ENCODE data around the gene MOCS3.
"Not testable (repeated sequence)": the region's sequence is repeated elsewhere in the genome, so short reads cannot be mapped to it uniquely, and the experiment has no call there.

MOCS3 gene

DNA sequence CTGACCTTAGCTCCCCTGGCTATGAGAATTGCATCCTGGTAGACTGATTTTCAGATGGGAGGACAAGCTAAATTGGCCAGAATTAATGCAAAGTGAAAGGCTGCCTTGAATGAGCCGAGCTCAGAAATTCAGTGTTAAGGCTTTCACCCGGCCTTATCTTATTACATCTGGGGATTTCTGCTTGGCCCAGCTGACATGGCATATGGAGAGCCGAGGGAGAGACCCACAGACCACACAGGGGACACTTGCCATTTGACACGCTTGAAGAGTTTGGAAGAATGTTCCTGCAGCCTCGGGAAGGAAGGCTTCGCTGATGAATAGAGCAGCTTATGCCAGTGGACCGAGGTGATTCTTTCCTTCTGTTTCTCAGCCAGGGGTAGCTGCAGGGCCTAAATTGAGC, 9.0 kb downstream of the MOCS3 start:
- no peaks in the 10 kb centered on the region for H3K36me3 ChIP-seq (ENCODE audit: control insufficient read depth, insufficient read depth, low read length)
- no peak overlapping the region for H3K4me3 ChIP-seq (ENCODE audit: low read length)
- no peaks in the 10 kb centered on the region for H3K9me3 ChIP-seq (ENCODE audit: control insufficient read depth, insufficient read depth, low read length)
- no peak overlapping the region for H3K27ac ChIP-seq (ENCODE audit: low read length)
- no peaks in the 10 kb centered on the region; the same call in 1 of the 2 replicates for H3K27me3 ChIP-seq (ENCODE audit: control insufficient read depth, insufficient read depth, low read length)
- no CpG with 5 or more reads among the region's 7 CpGs for WGBS (ENCODE audit: insufficient coverage, insufficient read length)
- no peak for DNase-seq (ENCODE audit: low read depth, low spot score)
- H3K4me1 ChIP-seq (ENCODE audit: control insufficient read depth, insufficient read depth, low read length): no peaks in the 10 kb centered on the region

DNA sequence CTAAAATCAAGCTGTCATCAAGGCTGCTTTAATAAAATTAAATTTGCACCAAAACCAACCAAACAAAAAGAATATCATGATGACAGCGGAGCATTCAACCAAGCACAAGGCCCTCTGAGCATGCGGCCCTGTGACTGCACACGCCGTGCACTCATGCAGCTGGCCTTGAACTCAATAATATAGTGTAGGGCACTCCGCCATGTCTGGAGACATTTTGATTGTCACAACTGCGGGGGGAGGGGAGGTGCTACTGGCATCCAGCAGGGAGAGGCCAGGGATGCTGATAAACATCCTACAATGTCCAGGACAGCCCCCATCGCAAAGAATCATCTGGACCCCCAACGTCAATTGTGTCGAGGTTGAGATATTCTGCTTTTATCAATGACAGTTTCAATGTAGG, 9.7 kb downstream of the MOCS3 start:
- H3K4me1 ChIP-seq (ENCODE audit: control insufficient read depth, insufficient read depth, low read length): no peaks in the 10 kb centered on the region
- no peaks in the 10 kb centered on the region for H3K36me3 ChIP-seq (ENCODE audit: control insufficient read depth, insufficient read depth, low read length)
- DNase-seq (ENCODE audit: low read depth, low spot score): no peak
- H3K9me3 ChIP-seq (ENCODE audit: control insufficient read depth, insufficient read depth, low read length): no peaks in the 10 kb centered on the region
- H3K4me3 ChIP-seq (ENCODE audit: low read length): no peak overlapping the region
- H3K27me3 ChIP-seq (ENCODE audit: control insufficient read depth, insufficient read depth, low read length): no peaks in the 10 kb centered on the region; the same call in 1 of the 2 replicates
- WGBS (ENCODE audit: insufficient coverage, insufficient read length): no CpG with 5 or more reads among the region's 9 CpGs
- no peak overlapping the region for H3K27ac ChIP-seq (ENCODE audit: low read length)

DNA sequence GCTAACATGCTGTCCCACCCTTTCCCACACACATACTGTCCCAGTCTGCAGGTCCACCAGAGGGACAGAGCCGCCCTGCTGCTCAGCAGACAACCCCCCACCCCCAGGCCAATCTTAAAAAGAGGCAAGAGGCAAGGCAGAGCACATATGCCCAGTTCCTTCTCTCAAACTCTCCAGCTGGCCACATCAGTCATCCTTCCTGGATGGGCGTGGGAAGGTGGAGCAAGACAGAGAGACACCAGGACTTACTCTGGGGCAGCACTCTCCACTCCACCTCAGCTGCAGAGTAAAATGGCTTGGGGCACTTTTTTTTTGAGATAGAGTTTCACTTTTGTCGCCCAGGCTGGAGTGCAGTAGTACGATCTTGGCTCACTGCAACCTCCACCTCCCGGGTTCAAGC, 10.8 kb downstream of the MOCS3 start:
- no peaks in the 10 kb centered on the region; the same call in 1 of the 2 replicates for H3K27me3 ChIP-seq (ENCODE audit: control insufficient read depth, insufficient read depth, low read length)
- no peaks in the 10 kb centered on the region for H3K4me1 ChIP-seq (ENCODE audit: control insufficient read depth, insufficient read depth, low read length)
- no peak overlapping the region for H3K27ac ChIP-seq (ENCODE audit: low read length)
- WGBS (ENCODE audit: insufficient coverage, insufficient read length): no CpG with 5 or more reads among the region's 5 CpGs
- no peaks in the 10 kb centered on the region for H3K36me3 ChIP-seq (ENCODE audit: control insufficient read depth, insufficient read depth, low read length)
- no peaks in the 10 kb centered on the region for H3K9me3 ChIP-seq (ENCODE audit: control insufficient read depth, insufficient read depth, low read length)
- no peak overlapping the region for H3K4me3 ChIP-seq (ENCODE audit: low read length)
- no peak for DNase-seq (ENCODE audit: low read depth, low spot score)

DNA sequence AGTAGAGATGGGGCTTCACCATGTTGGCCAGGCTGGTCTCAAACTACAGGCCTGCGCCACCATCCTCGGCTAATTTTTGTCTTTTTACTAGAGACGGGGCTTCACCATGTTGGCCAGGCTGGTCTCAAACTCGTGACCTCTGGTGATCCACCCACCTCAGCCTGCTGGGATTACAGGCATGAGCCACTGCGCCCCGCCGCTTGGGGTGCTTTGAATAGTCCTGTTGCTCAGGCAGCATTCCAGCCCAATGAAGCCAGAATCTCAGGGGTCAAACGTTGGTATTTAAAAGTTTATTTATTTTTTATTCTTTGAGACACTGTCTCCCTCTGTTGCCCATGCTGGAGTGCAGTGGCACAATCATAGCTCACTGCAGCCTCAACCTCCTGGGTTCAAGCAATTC, 11.3 kb downstream of the MOCS3 start:
- DNase-seq (ENCODE audit: low read depth, low spot score): no peak
- WGBS (ENCODE audit: insufficient coverage, insufficient read length): no CpG with 5 or more reads among the region's 8 CpGs
- H3K27me3 ChIP-seq (ENCODE audit: control insufficient read depth, insufficient read depth, low read length): no peaks in the 10 kb centered on the region; the same call in 1 of the 2 replicates
- H3K4me3 ChIP-seq (ENCODE audit: low read length): no peak overlapping the region
- no peak overlapping the region for H3K27ac ChIP-seq (ENCODE audit: low read length)
- no peaks in the 10 kb centered on the region for H3K36me3 ChIP-seq (ENCODE audit: control insufficient read depth, insufficient read depth, low read length)
- H3K9me3 ChIP-seq (ENCODE audit: control insufficient read depth, insufficient read depth, low read length): no peaks in the 10 kb centered on the region
- H3K4me1 ChIP-seq (ENCODE audit: control insufficient read depth, insufficient read depth, low read length): no peaks in the 10 kb centered on the region

DNA sequence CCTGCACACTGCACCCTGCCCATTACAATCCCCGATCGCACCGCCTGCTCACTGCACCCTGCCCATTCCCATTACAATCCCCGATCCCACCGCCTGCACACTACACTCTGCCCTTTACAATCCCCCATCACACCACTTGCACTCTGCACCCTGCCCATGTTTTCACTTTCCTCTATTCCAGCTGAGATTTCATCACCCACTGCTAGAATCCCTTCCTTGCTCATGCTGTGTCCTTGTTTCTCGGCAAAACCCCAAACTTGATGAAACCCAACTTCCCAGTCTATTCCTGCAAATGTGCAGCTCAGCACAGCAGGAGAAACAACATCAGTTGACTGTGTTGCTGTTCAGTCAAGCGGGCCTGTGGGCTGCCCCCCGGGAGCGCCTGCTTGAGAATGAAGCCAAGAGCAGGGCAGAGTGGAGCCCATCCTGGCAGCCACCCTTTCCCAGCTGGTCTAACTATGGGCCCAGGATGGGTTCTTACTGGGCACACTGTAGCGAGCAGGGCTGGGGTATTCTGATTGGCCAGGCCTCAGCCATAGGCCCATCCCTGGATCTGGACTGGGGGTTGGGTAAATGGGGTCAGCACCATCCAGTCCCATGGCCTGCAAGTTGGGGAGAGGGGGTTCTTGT, 17.2 kb downstream of the MOCS3 start:
- Histone ChIP-seq H3K27ac (ENCODE audit: low read length) (no peak overlapping the region), H3K4me1 (ENCODE audit: control insufficient read depth, insufficient read depth, low read length) (no peaks in the 10 kb centered on the region), H3K27me3 (ENCODE audit: control insufficient read depth, insufficient read depth, low read length) (no peaks in the 10 kb centered on the region), H3K4me3 (ENCODE audit: low read length) (no peak overlapping the region), H3K36me3 (ENCODE audit: control insufficient read depth, insufficient read depth, low read length) (no peaks in the 10 kb centered on the region), H3K9me3 (ENCODE audit: control insufficient read depth, insufficient read depth, low read length) (no peaks in the 10 kb centered on the region)
- DNase-seq (ENCODE audit: low read depth, low spot score): no peak
- 100% methylated on average over 2 of the region's 10 CpGs for WGBS (ENCODE audit: insufficient coverage, insufficient read length)

DNA sequence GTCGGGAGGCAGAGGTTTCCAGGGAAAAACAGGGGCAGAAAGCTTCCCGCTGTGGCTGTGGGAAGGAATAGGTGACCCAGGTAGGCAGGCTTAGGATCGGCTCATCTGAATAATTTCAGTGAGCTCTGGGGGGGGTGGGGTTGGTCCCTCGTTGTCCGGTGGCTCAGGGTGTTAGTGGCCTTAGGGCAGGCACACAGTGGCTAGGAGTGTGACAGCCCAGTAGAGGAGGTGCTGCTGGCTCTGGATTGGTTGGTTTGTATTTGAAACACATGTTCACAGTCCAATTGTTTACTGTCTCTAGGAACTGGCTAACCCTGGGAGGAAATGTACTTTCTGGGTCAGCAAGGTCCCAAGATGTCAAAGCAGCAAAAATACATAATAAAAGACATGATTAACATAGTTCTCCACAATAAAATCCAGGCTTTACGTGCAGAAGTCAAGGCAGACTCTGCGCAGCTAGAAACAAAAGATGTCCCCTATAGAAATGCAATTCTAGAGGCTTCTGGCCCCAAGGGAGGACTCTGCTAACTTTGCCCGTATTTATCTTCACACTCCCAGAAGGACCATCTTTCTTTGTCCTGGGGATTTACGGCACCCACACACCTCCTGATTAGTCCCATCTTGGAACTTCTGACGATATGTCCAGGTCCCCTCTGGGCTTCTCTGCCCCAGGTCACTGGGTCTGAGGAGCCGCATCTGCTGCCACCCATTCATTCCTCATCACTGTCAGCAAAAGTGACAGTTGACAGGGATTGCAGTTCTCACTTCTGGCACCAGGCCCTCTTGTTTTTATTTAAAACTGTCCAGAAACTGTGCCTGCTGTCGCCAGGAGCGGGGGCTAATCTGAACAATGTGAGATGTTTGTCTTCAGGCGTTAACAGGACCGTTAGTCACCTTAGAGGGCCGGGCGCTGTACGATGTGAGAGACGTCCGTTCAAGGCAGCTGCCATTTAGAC, 18.7 kb downstream of the MOCS3 start:
- no peak for DNase-seq (ENCODE audit: low read depth, low spot score)
- H3K4me1 ChIP-seq (ENCODE audit: control insufficient read depth, insufficient read depth, low read length): no peaks in the 10 kb centered on the region
- no peak overlapping the region; the same call in 1 of the 2 replicates for H3K4me3 ChIP-seq (ENCODE audit: low read length)
- no peaks in the 10 kb centered on the region for H3K9me3 ChIP-seq (ENCODE audit: control insufficient read depth, insufficient read depth, low read length)
- no peak overlapping the region for H3K27ac ChIP-seq (ENCODE audit: low read length)
- H3K36me3 ChIP-seq (ENCODE audit: control insufficient read depth, insufficient read depth, low read length): no peaks in the 10 kb centered on the region
- no CpG with 5 or more reads among the region's 20 CpGs for WGBS (ENCODE audit: insufficient coverage, insufficient read length)
- no peaks in the 10 kb centered on the region for H3K27me3 ChIP-seq (ENCODE audit: control insufficient read depth, insufficient read depth, low read length)

DNA sequence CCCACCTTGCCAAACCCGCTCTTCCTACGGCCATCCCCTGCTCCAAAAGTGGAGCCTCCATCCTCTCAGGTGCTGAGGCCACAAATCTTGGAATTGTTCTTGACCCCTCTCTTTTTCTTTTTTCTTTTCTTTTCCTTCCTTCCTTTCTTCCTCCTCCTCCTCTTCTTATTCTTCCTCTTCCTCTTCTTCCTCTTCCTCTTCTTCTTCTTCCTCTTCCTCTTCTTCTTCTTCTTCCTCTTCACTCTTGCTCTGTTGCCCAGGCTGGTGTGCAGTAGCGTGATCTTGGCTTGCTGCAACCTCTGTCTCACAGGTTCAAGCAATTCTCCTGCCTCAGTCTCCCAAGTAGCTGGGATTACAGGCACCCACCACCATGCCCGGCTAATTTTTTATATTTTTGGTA, 19.9 kb downstream of the MOCS3 start:
- not testable (repeated sequence) for H3K4me1 ChIP-seq (ENCODE audit: control insufficient read depth, insufficient read depth, low read length); H3K27ac ChIP-seq (ENCODE audit: low read length); H3K36me3 ChIP-seq (ENCODE audit: control insufficient read depth, insufficient read depth, low read length); DNase-seq (ENCODE audit: low read depth, low spot score); H3K4me3 ChIP-seq (ENCODE audit: low read length); H3K9me3 ChIP-seq (ENCODE audit: control insufficient read depth, insufficient read depth, low read length); H3K27me3 ChIP-seq (ENCODE audit: control insufficient read depth, insufficient read depth, low read length)
- no CpG with 5 or more reads among the region's 4 CpGs for WGBS (ENCODE audit: insufficient coverage, insufficient read length)

DNA sequence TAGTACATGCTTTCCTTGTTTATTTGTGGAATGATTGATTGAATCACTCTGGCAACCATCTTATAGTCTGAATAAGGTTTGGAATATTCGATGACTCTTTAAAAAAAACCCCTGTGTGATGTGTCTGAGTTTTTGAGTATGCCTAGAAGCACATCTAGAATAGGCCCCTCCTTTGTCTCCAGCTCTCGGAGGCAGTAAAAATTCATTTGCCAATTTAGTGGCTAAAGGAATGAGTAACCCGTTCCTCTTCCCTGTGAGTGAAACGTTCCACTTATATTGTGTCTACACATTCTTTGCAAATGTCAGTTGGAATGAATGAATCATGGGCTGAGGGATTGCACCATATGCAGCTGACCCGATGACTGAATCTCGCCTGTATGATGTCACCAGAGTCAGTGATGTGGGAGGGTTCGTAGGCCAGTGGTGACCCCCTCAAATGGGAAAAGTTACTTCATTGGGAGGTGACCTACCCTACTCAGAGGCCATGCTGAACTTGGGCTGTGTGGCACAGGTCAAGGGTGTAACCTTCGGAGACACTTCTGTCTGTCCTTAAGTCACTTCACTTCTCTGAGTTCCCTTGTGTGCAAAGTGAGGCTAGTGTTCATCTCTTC, 21.6 kb downstream of the MOCS3 start:
- Histone ChIP-seq H3K36me3 (ENCODE audit: control insufficient read depth, insufficient read depth, low read length) (no peaks in the 10 kb centered on the region), H3K27ac (ENCODE audit: low read length) (no peak overlapping the region), H3K4me1 (ENCODE audit: control insufficient read depth, insufficient read depth, low read length) (no peaks in the 10 kb centered on the region), H3K9me3 (ENCODE audit: control insufficient read depth, insufficient read depth, low read length) (no peaks in the 10 kb centered on the region), H3K27me3 (ENCODE audit: control insufficient read depth, insufficient read depth, low read length) (no peaks in the 10 kb centered on the region), H3K4me3 (ENCODE audit: low read length) (no peak overlapping the region)
- DNase-seq (ENCODE audit: low read depth, low spot score): no peak
- no CpG with 5 or more reads among the region's 8 CpGs for WGBS (ENCODE audit: insufficient coverage, insufficient read length)

DNA sequence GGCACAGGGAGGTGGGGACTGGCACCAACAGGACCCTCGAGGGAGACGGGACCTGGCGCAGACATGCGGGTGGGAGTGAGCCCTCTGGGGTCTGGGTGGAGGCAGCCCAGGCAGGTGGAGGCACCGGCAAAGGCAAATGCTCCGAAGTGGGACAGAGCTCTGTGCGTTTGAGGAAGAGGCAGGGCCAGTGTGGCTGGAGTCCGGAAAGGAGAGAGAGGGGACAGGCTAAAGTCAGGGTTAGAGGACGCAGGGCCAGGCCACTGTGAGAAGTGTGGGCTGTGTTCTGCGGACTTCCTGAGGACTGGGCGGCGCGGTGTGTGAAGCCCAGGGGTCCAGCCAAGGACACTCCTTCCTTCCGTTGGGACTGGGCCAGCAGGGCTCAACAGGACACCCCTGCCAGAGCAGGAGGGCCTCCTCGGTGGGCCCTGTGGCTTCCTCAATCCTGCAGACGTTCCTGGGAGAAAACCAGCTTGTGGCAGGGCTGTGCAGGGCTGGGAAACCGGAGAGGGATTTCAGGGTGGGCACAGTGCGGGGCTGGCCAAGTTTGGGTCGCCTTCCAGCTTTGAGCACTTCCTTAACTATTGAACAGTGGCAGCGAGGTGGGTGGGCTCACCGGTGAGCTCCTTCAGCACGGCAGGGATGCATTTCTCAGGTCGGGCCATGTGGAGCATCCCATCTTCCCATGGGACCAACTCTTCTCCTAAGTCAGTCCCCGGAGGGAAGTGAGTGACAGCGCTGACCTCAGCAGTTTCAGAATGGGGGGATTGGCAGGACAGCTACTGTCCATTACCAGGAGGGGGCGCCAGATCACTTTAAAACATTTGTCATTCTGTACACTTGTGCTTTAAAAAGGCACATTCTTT, 22.5 kb downstream of the MOCS3 start:
- H3K27ac ChIP-seq (ENCODE audit: low read length): no peak overlapping the region
- WGBS (ENCODE audit: insufficient coverage, insufficient read length): no CpG with 5 or more reads among the region's 26 CpGs
- H3K27me3 ChIP-seq (ENCODE audit: control insufficient read depth, insufficient read depth, low read length): no peaks in the 10 kb centered on the region
- no peaks in the 10 kb centered on the region for H3K36me3 ChIP-seq (ENCODE audit: control insufficient read depth, insufficient read depth, low read length)
- H3K4me1 ChIP-seq (ENCODE audit: control insufficient read depth, insufficient read depth, low read length): no peaks in the 10 kb centered on the region
- no peaks in the 10 kb centered on the region for H3K9me3 ChIP-seq (ENCODE audit: control insufficient read depth, insufficient read depth, low read length)
- no peak overlapping the region for H3K4me3 ChIP-seq (ENCODE audit: low read length)
- no peak for DNase-seq (ENCODE audit: low read depth, low spot score)

DNA sequence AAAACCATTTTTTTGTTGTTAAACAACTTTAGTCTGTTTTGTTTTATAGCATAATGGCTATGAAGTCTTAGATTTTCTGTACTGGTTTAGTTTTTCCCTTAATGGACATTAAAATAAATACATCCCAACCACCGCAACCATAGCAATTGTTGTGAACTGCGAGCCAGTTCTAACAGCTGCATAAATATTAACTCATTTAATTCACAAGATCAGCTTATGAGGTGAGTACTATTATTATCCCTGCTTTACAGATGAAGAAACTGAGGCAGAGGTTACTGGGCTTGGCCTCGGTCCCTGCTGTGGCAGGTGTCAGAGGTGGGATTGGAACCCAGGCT, 23.1 kb downstream of the MOCS3 start:
- H3K4me3 ChIP-seq (ENCODE audit: low read length): no peak overlapping the region
- no peaks in the 10 kb centered on the region for H3K27me3 ChIP-seq (ENCODE audit: control insufficient read depth, insufficient read depth, low read length)
- no peak for DNase-seq (ENCODE audit: low read depth, low spot score)
- H3K4me1 ChIP-seq (ENCODE audit: control insufficient read depth, insufficient read depth, low read length): no peaks in the 10 kb centered on the region
- H3K27ac ChIP-seq (ENCODE audit: low read length): no peak overlapping the region
- WGBS (ENCODE audit: insufficient coverage, insufficient read length): no CpG with 5 or more reads among the region's 3 CpGs
- no peaks in the 10 kb centered on the region for H3K9me3 ChIP-seq (ENCODE audit: control insufficient read depth, insufficient read depth, low read length)
- no peaks in the 10 kb centered on the region for H3K36me3 ChIP-seq (ENCODE audit: control insufficient read depth, insufficient read depth, low read length)

Measured in iPS DF 6.9 (cell line).